ENCODE measurements around the gene C5orf22.
"Not testable (repeated sequence)": the region's sequence is repeated elsewhere in the genome, so short reads cannot be mapped to it uniquely, and the experiment has no call there.

C5orf22 gene

GRCh38 chr5:31531888-31532547 lies at the start of gene C5orf22, which contains the start of gene DROSHA:
Gene C5orf22, plus strand, starts transcription at chr5:31532301. Its CDS starts 92 bp downstream, at chr5:31532393.
Gene DROSHA, minus strand, starts transcription at chr5:31532093. Its CDS starts 3,034 bp downstream, at chr5:31529059.
- peak; percentile 90 for DNase-seq

- no peak for DNase-seq
These were observed 46.5 kb upstream of the C5orf22 start for GRCh38 chr5:31485376-31486207.

GRCh38 chr5:31486441-31486840 lies 45.7 kb upstream of the C5orf22 start:
- DNase-seq = no peak

- DNase-seq = no peak
These were observed 44.6 kb upstream of the C5orf22 start for GRCh38 chr5:31487506-31487905.

GRCh38 chr5:31492869-31493268 lies 39.2 kb upstream of the C5orf22 start:
- no peak for DNase-seq

GRCh38 chr5:31495336-31495735 lies 36.8 kb upstream of the C5orf22 start:
- DNase-seq = no peak

GRCh38 chr5:31496301-31496700 lies 35.8 kb upstream of the C5orf22 start:
- no peak for DNase-seq

GRCh38 chr5:31496891-31497290 lies 35.2 kb upstream of the C5orf22 start:
- no peak for DNase-seq

- DNase-seq = no peak
These were observed 31.8 kb upstream of the C5orf22 start for GRCh38 chr5:31500256-31500655.

GRCh38 chr5:31502506-31502905 lies 29.6 kb upstream of the C5orf22 start:
- DNase-seq = no peak

GRCh38 chr5:31504529-31504928 lies 27.6 kb upstream of the C5orf22 start:
- DNase-seq = no peak

GRCh38 chr5:31511305-31511704 lies 20.8 kb upstream of the C5orf22 start:
- no peak for DNase-seq

GRCh38 chr5:31516802-31517201 lies 15.3 kb upstream of the C5orf22 start:
- no peak for DNase-seq

GRCh38 chr5:31523041-31523440 lies 9.1 kb upstream of the C5orf22 start:
- DNase-seq = no peak

GRCh38 chr5:31530541-31531265 lies 1.4 kb upstream of the C5orf22 start:
- DNase-seq = no peak

GRCh38 chr5:31531543-31531887 lies 586 bp upstream of the C5orf22 start:
- peak; percentile 15 for DNase-seq

- DNase-seq = no peak
These were observed 2.5 kb downstream of the C5orf22 start for GRCh38 chr5:31534527-31535046.

GRCh38 chr5:31536873-31537272 lies 4.8 kb downstream of the C5orf22 start:
- no peak for DNase-seq

- no peak for DNase-seq
These were observed 5.2 kb downstream of the C5orf22 start for GRCh38 chr5:31537349-31537748.

- DNase-seq = no peak
These were observed 5.8 kb downstream of the C5orf22 start for GRCh38 chr5:31537851-31538250.

GRCh38 chr5:31549114-31549513 lies 17.0 kb downstream of the C5orf22 start:
- DNase-seq = not testable (repeated sequence)

GRCh38 chr5:31551878-31552277 lies 19.8 kb downstream of the C5orf22 start:
- DNase-seq = no peak

GRCh38 chr5:31553863-31554262 lies 21.8 kb downstream of the C5orf22 start:
- no peak for DNase-seq
